ENCODE data around the gene CACNA2D1.
A peak's percentile ranks its signal among the peaks of the same experiment; 100 is the strongest.

Gene CACNA2D1

DNA sequence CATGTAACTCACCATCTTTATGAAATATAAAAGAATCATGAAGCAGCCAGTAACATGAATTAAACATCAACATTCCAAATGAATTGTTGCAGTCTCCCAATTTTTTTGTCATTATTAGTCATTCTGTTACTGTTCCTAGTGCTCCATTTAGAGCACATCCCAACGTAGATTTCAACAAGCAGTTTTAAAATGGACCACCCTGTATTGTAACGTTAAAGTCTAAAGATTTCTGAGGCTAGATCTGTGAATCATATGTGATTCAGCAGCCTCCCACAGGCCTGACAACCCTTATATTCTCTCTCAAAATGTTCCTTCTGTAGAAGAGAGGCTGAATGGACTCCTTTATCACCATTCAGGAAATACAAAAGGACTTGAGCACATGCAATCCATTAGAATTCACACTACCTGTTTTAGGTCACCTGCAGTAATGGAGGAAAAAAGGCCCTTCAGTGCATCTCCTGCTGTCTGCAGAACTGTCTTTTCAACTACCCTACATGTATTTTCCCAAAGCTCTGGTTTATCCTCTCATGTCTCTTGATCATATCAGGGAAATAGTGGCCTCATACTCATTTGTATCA lies 81.4 kb downstream of the CACNA2D1 start:
- intact Hi-C loops (cut with DNase I) = no loop called here
- peak in 10 of 42 donors; percentile 11 to 49 (median 22) for DNase-seq

DNA sequence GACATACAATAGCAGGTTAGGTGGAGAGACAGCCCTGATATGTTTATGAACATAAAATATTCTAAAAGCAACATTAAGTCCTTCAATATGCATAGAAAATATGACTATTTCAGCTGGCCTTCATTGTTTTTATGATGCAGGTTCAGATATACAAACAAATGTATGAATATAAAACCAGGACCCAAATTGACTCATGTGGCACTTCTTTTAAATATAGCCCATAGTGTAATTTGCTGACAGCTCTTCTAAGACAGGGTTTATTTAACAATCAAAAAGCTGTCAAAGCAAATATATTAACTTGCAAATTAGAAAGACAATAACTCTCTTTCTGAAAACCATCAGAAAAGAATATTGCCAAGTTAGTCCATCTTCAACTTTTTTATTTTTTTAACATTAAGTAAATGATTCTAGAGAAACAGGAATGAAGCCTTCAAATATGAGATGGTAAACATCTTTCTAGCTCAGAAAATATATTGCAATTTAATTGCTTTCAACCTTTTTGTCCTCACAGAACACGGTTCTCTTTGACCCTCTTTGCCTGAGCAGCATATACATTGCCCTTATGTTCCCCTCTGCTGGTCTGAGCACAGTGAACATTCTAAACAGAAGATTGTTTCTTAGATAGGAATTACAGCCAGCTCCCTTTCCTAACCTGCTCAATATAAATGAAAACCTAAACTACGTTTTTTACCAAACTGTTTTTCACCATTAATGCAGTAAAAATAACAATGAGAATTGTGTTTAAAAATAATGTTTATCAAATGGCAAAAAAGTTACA lies 82.8 kb downstream of the CACNA2D1 start:
- intact Hi-C loops (cut with DNase I) = no loop called here

DNA sequence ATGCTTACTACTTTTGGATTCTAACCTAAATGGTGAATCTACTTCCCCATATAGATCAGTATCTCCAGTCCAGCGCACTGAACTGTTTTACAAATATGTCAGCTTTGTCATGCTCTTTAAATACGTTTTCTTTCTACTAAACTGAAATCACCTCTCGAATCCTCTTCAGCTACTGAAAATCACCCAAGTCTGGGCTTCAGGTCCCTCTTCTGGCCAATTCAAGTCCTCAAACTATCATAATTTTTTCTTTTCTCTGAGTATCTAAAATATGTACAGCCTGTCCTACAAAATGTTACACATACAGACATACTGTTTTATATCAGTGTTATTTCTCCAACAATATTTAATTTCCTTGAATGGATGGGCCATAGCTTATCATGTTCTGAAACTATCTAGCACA lies 84.2 kb downstream of the CACNA2D1 start:
- no peak for DNase-seq
- intact Hi-C loops (cut with DNase I) = no loop called here

More for the DNA sequence above, 82.8 kb downstream of the CACNA2D1 start:
- DNase-seq = no peak

DNA sequence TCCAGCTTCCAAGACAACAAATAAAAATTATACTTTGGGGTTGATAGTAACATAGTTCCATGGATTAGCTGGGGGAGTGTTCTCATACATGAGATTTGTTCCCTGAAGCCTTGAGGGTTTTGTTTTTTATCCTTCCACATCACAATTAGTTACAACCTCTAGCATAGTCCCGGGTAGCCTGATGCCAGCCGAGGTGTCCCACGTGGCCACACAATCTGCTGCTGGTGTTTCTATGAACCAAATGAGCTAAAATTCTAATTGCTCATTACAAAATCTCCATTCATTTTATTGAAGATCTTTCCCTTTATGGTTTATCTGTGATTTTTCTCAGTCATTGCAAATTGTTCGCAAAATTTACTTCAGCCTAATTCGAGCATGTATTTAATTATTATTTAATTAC lies 84.7 kb downstream of the CACNA2D1 start:
- intact Hi-C loops (cut with DNase I) = no loop called here
- DNase-seq = no peak

DNA sequence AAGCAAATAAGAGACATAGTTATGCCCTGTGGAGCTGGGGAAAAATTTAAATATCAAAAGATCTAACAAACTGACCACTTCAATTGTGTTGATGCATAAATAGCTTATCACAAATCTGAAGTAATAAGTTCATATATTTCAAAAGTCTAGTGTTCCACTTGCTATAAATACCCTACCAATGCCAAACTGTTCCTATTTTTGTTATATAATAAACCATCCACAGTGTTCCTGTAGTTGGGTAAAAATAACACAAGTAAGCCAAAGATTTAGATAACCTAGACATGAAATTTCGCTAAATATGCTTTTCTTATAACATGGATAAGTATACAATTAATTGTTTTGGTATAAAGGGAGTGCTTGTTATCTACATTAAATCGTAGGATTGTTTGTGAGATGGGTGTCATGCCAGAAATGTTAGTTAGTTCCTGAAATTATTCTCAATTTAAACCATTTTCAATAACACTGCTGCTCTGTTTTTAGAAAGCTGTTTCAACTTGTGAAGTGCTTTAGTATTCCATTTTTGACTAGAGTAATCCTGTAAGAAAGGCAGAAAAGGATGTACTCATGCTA lies 85.5 kb downstream of the CACNA2D1 start:
- DNase-seq = no peak
- intact Hi-C loops (cut with DNase I) = no loop called here

DNA sequence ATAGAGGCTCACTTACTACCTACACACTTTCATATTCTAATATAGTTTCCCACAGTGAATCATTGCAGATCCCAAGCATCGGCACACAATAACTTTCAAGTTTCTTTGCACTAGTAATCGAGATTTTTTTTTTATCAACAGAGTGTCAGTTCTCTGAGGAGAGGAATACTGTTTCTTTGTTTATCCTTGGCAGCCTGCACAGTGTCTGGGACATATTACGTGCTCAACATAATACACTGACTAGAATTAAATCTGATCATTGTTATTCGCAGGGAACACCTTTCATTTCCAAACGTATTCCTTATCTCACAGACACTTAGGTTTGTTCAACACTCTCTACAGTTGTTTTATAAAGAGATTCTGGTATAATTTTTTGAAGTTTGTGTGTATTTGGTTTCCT lies 95.3 kb downstream of the CACNA2D1 start:
- DNase-seq = no peak
- intact Hi-C loops (cut with DNase I) = no loop called here

DNA sequence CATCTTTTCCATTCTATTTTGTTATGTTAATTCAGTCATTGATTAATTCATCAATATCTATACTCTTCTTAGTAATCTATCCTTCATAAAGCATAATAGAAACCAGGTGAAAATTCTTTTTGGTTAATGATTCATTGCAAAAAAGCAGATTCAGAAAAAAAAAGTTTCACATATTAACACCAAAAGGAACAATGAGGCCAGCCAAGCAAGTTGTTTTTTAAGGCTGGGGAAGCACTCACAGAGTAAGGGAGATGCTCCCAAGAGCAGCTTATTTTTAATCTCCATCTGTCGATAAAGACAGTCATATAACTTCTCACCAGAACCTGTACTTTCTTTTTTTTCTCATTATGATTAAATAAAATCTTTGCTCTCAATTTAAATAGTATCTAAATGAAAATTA lies 95.8 kb downstream of the CACNA2D1 start:
- intact Hi-C loops (cut with DNase I) = no loop called here
- DNase-seq = no peak

DNA sequence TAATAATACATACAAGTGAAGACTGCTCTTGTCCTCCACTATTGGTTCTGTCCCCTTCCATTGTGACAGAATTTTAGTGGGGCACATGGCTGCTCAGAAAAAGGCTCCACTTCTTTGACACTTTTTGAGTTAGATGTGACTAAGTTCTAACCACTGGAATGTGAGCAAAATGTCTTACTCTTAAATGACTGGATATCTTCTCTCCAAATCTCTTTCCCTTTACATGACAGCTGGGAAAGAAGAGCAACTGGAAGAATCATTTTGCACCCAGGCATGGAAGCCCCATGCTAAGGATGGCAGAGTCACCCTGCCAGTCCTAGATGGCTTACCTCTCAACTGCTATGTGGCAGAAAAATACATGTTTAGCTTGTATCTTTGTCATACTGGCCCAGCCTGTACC lies 97.7 kb downstream of the CACNA2D1 start:
- intact Hi-C loops (cut with DNase I) = no loop called here
- DNase-seq = no peak

DNA sequence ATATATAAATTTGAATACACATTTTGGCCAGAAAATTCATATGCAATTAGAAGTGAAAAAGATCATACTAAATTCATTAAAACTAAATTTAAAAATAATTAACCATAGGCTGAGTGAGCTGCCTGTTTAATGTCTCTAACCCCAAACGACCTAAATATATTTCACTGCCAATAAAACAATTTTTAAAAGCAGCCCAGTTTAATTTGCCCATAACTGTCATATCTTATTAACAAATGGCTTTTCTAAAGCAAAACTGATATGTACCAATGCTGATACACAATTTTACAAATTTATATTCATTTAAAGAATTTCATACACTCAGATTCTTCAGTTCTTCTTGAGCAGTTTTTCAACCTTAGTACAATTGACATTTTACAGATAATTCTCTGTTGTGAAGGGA lies 99.9 kb downstream of the CACNA2D1 start:
- DNase-seq = no peak
- intact Hi-C loops (cut with DNase I) = no loop called here

DNA sequence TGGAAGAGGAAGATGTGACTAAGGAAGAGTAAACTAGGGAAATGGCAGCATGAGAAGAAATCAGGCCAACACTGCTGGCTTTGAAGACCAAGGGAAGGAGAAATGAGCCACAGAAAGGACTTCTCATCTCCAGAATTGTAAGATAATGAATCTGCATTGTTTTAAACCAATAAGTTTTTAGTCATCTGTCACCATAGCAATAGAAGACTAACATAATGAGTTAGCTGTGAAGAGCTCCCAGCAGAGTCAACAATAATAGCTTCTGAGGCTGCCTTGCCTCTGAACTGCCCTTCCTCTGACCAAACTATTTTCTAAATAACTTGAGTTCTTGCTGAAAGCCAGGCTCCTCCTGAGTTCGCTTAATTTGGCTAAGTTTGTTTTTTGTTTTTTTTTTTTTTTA lies 103.6 kb downstream of the CACNA2D1 start:
- intact Hi-C loops (cut with DNase I) = no loop called here
- no peak for DNase-seq

DNA sequence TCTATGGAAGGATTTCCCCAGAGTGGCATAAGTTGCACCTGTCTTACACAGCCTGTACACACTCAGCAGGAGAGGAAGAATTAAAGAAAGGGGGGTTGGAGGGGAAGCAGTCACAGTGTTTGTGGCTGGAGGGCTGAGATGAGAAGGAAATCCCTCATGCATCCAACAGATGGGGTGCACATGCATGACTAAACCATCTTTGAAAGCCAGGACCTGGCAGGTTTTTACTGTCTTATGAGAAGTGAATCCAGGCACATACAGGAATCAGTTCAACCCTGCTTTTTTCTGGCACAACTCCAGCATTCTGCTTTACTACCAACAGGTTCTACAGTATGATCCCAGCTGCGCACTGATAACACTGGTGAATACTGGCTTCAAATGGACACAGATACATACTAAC lies 107.7 kb downstream of the CACNA2D1 start:
- intact Hi-C loops (cut with DNase I) = no loop called here
- no peak for DNase-seq

DNA sequence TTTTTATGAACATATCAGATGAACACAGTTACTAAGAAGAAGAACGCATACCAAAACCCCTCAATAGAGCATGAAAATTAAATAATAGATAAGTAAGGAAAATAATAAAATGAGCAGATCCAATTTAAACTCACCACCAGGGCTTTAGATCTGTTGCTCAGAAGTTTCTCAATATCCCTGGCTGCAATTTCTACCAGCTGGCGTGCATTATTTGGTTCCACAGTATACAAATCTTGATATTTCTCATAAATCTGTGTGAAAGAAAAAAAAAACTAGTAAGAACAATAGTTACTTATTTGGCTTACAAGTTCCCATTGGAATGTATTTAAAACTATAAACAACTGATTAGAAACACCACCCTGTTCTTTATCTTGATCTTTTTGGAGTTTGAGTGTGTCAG lies 108.6 kb downstream of the CACNA2D1 start:
- no peak for DNase-seq
- intact Hi-C loops (cut with DNase I) = no loop called here

DNA sequence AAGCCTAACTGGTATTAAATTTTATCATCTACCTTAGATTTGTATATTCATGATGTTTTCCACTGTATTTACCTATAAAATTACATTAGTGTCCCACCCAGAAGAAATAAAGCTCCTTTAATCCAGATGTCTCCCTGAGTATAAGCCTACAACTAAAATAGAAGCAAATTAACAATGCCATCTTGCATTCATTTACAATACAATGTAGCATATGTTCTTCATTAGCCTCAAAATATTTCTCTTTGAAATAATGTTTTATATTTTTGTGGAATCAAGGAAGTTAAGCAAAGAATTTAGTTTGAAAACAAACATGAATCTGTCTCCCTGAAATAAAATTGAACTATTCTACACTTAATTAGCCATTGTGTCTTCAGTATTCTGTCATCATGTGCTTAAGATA lies 112.3 kb downstream of the CACNA2D1 start:
- DNase-seq = no peak

DNA sequence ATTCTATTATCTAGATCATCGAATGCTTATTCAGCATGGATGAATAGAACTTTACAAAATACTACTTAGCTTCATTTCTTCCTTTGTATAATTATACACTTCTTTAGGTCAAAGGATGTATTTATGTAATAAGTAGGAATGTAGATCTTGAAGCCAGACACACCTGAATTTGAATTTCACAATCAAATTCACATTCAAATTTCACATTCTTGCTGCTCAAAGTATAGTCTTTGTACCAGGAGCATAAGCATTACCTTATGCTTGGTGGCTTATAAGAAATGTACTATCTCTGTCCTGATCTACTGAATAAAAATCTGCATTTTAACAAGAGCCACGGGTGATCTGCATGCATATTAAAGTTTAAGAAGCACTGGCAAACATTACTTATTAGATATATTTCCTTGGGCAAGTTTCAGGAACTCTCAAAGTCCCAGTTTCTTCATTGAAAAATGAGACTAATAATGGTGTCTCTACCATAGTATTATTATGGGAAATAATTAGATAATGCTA lies 112.8 kb downstream of the CACNA2D1 start:
- DNase-seq = no peak
- intact Hi-C loops (cut with DNase I) = no loop called here

More for the DNA sequence above, 112.3 kb downstream of the CACNA2D1 start:
- intact Hi-C loops (cut with DNase I) = no loop called here

DNA sequence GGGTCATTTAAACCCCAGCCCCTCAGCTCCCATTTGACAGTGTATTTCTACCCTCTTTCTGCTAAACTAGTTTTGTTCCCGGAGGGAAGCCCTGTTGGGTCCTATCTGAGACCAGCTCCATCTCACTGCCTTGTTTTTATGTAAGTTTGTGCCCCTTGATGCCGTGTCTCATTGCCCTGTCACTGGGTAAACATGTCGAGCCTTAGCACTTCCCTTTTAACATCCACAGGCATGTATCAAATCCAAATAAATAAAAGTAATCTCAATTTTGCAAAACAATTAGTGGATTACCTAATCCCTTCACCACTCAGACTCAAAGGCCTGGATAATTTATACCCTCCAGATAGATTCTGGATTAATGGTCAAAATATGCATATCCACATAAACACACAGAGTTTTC lies 115.7 kb downstream of the CACNA2D1 start:
- no peak for DNase-seq
- intact Hi-C loops (cut with DNase I) = no loop called here

DNA sequence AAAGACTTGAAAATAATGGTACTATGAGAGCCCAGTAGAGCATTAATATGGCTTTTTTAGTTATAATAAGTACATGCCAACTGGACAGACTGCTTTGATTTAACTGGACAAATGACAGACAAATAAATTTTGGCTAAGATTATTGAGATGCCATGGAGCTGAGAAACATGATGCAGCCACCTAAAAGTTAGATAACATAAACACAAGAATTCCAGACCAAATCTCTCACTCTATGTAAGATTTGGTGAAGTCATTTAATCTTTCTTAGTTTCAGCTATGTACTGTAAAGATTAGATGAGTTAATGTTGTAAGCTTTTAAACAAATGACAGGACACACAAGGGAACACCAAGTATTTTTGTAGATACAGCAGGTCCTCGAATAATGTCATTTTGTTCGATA lies 118.2 kb downstream of the CACNA2D1 start:
- no peak for DNase-seq
- intact Hi-C loops (cut with DNase I) = no loop called here

DNA sequence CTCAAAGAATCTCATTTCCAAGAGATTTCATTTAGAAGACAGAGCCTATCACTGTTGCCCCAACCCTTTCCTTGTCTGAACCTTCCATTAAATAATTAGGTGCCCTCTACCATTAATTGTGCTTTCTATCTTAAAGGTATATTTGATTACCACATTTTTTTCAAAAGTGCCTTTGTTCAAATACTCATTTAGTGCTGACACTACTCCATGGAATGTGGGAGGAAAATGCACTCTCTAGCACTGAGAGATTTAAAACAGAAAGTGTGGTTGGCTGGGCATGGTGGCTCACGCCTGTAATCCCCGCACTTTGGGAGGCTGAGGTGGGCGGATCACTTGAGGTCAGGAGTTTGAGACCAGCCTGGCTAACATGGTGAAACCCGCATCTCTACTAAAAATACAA lies 119.8 kb downstream of the CACNA2D1 start:
- no peak for DNase-seq
- intact Hi-C loops (cut with DNase I) = no loop called here

DNA sequence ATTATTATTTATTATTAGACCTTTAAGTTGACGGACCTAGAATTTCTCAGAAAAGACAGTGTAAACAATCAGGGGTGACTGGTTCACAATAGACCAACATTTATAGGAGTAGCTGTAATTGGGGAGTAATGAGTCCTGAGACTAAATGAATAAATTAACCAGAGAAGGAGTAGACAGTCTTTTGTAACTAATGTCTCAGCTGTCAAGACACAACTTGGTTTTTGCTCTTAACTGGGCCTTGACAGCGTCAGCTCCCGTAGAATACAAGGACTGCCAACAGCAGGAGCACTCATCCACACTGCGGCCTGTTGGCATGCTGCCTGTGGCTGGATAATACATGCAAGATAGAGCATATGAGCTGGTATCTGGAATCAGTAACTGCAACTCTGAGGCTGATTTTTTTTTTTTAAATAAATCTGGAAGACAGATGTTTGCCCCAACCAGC lies 123.9 kb downstream of the CACNA2D1 start:
- intact Hi-C loops (cut with DNase I) = no loop called here
- DNase-seq = peak; percentile 24 to 94 (median 81)

DNA sequence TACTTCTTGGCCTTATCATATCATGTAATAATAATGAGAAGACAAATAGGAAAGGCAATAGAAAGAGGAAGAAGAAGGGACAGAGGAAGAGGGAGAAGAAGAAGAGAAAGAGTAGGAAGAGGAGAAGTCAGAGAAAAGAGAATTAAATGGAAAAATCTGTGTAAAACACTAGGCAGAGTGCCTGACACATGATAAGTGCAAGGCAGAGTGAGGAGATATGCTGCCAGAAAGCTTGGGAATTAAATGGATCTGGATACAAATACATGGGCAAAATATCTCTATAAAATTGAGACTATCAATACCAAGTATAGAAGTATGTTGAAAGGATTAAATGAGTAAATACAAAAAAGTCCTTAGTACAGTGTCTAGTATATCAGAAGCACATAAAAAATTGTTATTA lies 124.8 kb downstream of the CACNA2D1 start:
- intact Hi-C loops (cut with DNase I) = no loop called here
- no peak for DNase-seq

DNA sequence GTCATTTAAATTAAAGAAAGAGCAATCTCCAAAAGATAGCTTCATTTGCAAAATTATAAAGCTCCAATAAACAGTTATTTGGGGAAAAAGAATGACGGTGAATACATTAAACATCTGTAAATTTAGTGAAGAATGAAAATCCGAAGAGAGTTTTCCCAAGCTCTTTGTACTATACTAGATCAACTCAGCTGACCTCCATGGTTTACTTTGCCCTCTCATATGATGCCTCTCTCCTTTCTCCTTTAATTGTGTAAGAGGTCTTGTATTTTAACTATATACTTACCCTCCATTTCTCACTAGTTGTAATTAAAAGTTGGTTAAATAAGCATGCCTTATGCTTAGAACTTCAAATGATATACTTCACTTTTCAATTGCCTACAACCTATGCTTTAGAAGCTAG lies 125.8 kb downstream of the CACNA2D1 start:
- intact Hi-C loops (cut with DNase I) = no loop called here
- DNase-seq = no peak

Measured in head of caudate nucleus (tissue), 42 donors.